Trophoblast cell (in vitro differentiated cells and primary cell): ENCODE measurements around the gene CLNS1A.

Experiments
- DNase-seq, 2 donors: peaks; one replicate each; pipeline ENCODE4 v3.0.0-alpha.2; 2016
- H2AFZ ChIP-seq: 2 replicates; pipeline ENCODE4 v1.6.1; 2013; ENCODE audit warnings: low read length, moderate library complexity, mild to moderate bottlenecking; ENCODE audit not compliant: insufficient read depth, poor library complexity
- H2AK5ac ChIP-seq: 2 replicates; pipeline ENCODE4 v1.6.1; 2013; ENCODE audit warnings: mild to moderate bottlenecking, low read length
- H2BK120ac ChIP-seq: 2 replicates; pipeline ENCODE4 v1.6.1; 2013; ENCODE audit warnings: low read length, mild to moderate bottlenecking, moderate library complexity; ENCODE audit not compliant: insufficient read depth, poor library complexity
- H2BK12ac ChIP-seq: 2 replicates; pipeline ENCODE4 v1.6.1; 2013; ENCODE audit warnings: mild to moderate bottlenecking, low read length, moderate library complexity
- H2BK5ac ChIP-seq: 2 replicates; pipeline ENCODE4 v1.6.1; 2013; ENCODE audit warnings: low read length, low read depth, moderate library complexity, mild to moderate bottlenecking; ENCODE audit not compliant: poor library complexity
- H3K14ac ChIP-seq: 2 replicates; pipeline ENCODE4 v1.6.1; 2013; ENCODE audit warnings: mild to moderate bottlenecking, low read length
- H3K18ac ChIP-seq: 2 replicates; pipeline ENCODE4 v1.6.1; 2013; ENCODE audit warnings: mild to moderate bottlenecking, low read length
- H3K23ac ChIP-seq: 2 replicates; pipeline ENCODE4 v1.6.1; 2013; ENCODE audit warnings: low read length
- H3K27ac ChIP-seq: 2 replicates; pipeline ENCODE4 v1.5.1; 2013; ENCODE audit warnings: low read depth, mild to moderate bottlenecking, inconsistent platforms, low read length, moderate library complexity
- H3K27me3 ChIP-seq: 2 replicates; pipeline ENCODE4 v1.6.1; 2013; ENCODE audit warnings: inconsistent platforms, mild to moderate bottlenecking, low read length, moderate library complexity; ENCODE audit not compliant: insufficient read depth
- H3K36me3 ChIP-seq, 2 experiments: 1 replicate in 1 of 2; 2 replicates in 1 of 2; pipeline ENCODE4 v1.6.1; 2013; ENCODE audit warnings: low read length in 2 of 2, mild to moderate bottlenecking in 2 of 2, moderate library complexity in 1 of 2; ENCODE audit not compliant: insufficient read depth in 2 of 2, control insufficient read depth in 1 of 2
- H3K4ac ChIP-seq: 2 replicates; pipeline ENCODE4 v1.6.1; 2013; ENCODE audit warnings: low read depth, mild to moderate bottlenecking, low read length, moderate library complexity
- H3K4me1 ChIP-seq, 2 experiments: 1 replicate in 1 of 2; 2 replicates in 1 of 2; pipeline ENCODE4 v1.6.1; 2013; ENCODE audit warnings: low read length in 2 of 2, mild to moderate bottlenecking in 2 of 2, moderate library complexity in 1 of 2; ENCODE audit not compliant: insufficient read depth in 2 of 2, control insufficient read depth in 1 of 2
- H3K4me2 ChIP-seq: 2 replicates; pipeline ENCODE4 v1.6.1; 2013; ENCODE audit warnings: inconsistent platforms, mild to moderate bottlenecking, low read length, moderate library complexity
- H3K4me3 ChIP-seq: 2 replicates; pipeline ENCODE4 v1.5.1; 2013; ENCODE audit warnings: mild to moderate bottlenecking, low read depth, low read length, inconsistent platforms
- H3K79me1 ChIP-seq: one replicate; pipeline ENCODE4 v1.6.1; 2013; ENCODE audit warnings: low read length
- H3K79me2 ChIP-seq: 2 replicates; pipeline ENCODE4 v1.6.1; 2013; ENCODE audit warnings: low read length, mild to moderate bottlenecking; ENCODE audit not compliant: control insufficient read depth, insufficient read depth, poor library complexity
- H3K9ac ChIP-seq: 2 replicates; pipeline ENCODE4 v1.6.1; 2013; ENCODE audit warnings: mild to moderate bottlenecking, low read length
- H3K9me3 ChIP-seq: 2 replicates; pipeline ENCODE4 v1.6.1; 2013; ENCODE audit warnings: low read depth, mild to moderate bottlenecking, control low read depth, inconsistent platforms, low read length; ENCODE audit not compliant: insufficient read depth
- H4K12ac ChIP-seq: 2 replicates; pipeline ENCODE4 v1.6.1; 2013; ENCODE audit warnings: low read depth, mild to moderate bottlenecking, low read length, moderate library complexity
- H4K8ac ChIP-seq: 2 replicates; pipeline ENCODE4 v1.6.1; 2013; ENCODE audit warnings: low read depth, mild to moderate bottlenecking, low read length, moderate library complexity
- H4K91ac ChIP-seq: one replicate; pipeline ENCODE4 v1.6.1; 2013; ENCODE audit warnings: low read depth, mild to moderate bottlenecking, low read length, moderate library complexity
- WGBS: extraction: QIAGEN DNeasy Blood & Tissue Kit; methylation state at CpG from one replicate; pipeline ENCODE4 v1.1.7; 2013; ENCODE audit warnings: missing lambda C conversion rate; ENCODE audit not compliant: insufficient read length, insufficient coverage; ENCODE audit errors: extremely low coverage; 5-methylcytosine and 5-hydroxymethylcytosine counted together

CLNS1A gene

DNA sequence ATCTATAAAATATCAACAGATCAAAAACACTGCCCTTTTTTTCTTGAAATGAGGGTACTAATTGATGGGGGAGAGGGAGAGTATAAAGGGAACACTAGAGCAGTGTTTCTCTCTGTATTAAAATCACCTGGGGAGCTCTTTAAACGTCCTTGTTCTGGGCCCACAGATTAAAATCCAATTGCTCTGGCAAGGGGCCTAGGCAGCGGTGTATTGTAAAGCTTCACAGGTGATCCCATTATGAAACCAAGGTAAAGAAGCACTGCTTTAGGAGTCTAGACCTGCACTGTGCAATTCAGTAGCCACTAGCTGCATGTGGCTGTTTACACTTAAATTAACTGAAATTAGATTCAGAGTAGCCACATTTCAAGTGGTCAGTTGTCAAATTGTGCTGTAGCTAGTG, 44.9 kb downstream of the CLNS1A start:
- WGBS, result no CpG with 5 or more reads among the region's 2 CpGs
- Histone ChIP-seq H3K18ac (no peak overlapping the region), H2BK120ac (no peak overlapping the region), H3K4ac (no peak overlapping the region), H3K4me3 (no peak overlapping the region), H3K27ac (no peak overlapping the region), H4K12ac (no peak overlapping the region), H2BK5ac (no peak overlapping the region), H3K9ac (no peak overlapping the region), H4K91ac (no peak overlapping the region), H3K9me3 (no peaks in the 10 kb centered on the region), H3K27me3 (no peaks in the 10 kb centered on the region), H4K8ac (no peak overlapping the region), H3K79me2 (no peaks in the 10 kb centered on the region), H3K23ac (no peak overlapping the region), H3K4me2 (no peak overlapping the region), H3K36me3 (no peaks in the 10 kb centered on the region), H2AK5ac (no peak overlapping the region), H3K79me1 (no peaks in the 10 kb centered on the region), H3K4me1 (peaks cover 2 to 7% of the 10 kb centered on the region in 2 experiments), H2AFZ (no peak overlapping the region), H3K14ac (no peak overlapping the region), H2BK12ac (no peak overlapping the region)
- DNase-seq, result no peak

DNA sequence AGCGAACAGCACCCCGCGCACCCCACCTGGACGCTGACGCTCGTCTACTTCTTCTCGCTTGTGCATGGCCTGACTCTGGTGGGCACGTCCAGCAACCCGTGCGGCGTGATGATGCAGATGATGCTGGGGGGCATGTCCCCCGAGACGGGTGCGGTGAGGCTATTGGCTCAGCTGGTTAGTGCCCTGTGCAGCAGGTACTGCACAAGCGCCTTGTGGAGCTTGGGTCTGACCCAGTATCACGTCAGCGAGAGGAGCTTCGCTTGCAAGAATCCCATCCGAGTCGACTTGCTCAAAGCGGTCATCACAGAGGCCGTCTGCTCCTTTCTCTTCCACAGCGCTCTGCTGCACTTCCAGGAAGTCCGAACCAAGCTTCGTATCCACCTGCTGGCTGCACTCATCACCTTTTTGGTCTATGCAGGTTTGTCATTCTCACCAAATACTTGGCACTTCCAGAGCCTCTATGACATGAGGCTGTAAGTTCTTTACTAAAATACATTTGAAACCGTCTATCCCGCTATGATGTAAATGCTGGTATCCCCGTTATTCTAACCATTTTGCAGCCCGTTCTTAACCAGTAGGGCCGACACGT, 47.3 kb downstream of the CLNS1A start:
- WGBS, result no CpG with 5 or more reads among the region's 31 CpGs

DNA sequence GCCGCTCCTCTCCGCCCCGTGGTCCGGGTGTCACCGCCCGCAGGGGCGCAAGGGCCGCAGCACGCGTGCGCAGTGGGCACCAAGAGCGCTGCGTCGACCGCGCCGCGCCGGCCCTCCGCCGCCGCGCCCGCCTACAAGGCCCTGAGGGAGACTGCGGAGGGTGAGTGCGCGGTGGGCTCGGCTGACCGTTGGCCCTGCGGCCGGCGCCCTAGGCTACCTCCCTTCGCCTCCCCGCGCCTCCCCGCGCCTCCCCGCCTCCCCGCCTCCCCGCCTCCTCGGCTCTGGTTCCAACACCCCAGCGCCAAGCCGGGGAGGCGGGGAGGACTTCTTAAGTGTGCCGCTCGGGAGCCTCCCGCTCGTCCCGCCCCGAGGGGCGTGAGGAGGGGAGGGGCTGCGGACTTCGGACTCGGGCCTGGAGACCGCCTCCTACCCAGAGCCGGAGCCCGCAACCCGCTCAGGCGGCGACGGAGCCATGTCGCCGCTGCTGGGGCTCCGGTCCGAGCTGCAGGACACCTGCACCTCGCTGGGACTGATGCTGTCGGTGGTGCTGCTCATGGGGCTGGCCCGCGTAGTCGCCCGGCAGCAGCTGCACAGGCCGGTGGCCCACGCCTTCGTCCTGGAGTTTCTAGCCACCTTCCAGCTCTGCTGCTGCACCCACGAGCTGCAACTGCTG, 47.9 kb downstream of the CLNS1A start, which contains the start of gene AQP11:
TSS of gene AQP11 (plus strand) at position 433 of the 673 bp plus-strand sequence. CDS start at position 473, 40 bp downstream.
- H3K79me2 ChIP-seq, result no peaks in the 10 kb centered on the region

More for the DNA sequence above, 47.3 kb downstream of the CLNS1A start:
- H3K18ac ChIP-seq, result no peak overlapping the region
- no peaks in the 10 kb centered on the region for H3K27me3 ChIP-seq
- H3K27ac ChIP-seq, result no peak overlapping the region
- peak overlapping the region; percentile 3 for H2AFZ ChIP-seq
- H4K12ac ChIP-seq, result no peak overlapping the region
- no peak overlapping the region for H3K4ac ChIP-seq
- H3K36me3 ChIP-seq, result no peaks in the 10 kb centered on the region
- no peak overlapping the region for H2BK120ac ChIP-seq
- H3K9me3 ChIP-seq, result no peaks in the 10 kb centered on the region
- H4K8ac ChIP-seq, result no peak overlapping the region
- no peak overlapping the region for H4K91ac ChIP-seq
- peak; percentile 58 to 77 for DNase-seq
- peak overlapping the region; percentile 76 for H3K4me3 ChIP-seq
- no peak overlapping the region for H2BK12ac ChIP-seq
- no peak overlapping the region for H3K23ac ChIP-seq
- peak overlapping the region; percentile 83 for H3K4me2 ChIP-seq
- no peak overlapping the region for H2BK5ac ChIP-seq
- peaks cover 2 to 7% of the 10 kb centered on the region in 2 experiments for H3K4me1 ChIP-seq
- no peak overlapping the region for H3K14ac ChIP-seq
- no peak overlapping the region for H2AK5ac ChIP-seq
- H3K79me2 ChIP-seq, result no peaks in the 10 kb centered on the region
- H3K9ac ChIP-seq, result no peak overlapping the region
- H3K79me1 ChIP-seq, result no peaks in the 10 kb centered on the region

DNA sequence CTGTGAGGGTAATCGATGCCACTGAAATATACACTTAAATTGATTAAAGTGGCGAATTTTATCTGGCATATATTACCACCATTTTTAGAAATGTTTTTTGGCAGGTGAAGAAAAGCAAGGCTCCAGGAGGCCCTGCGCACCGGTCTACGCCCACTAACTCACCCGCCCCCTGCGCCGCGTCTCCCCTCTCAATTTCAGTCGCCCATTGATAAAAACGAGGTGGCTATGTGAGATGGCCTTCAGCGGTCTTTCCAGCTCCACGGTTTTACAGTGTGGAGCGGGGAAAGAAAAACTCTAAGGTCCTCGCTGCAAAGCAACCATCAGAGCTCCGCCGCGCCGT, 48.4 kb downstream of the CLNS1A start:
- Histone ChIP-seq H3K4me3 (peak overlapping the region; percentile 76), H3K36me3 (no peaks in the 10 kb centered on the region), H3K4me2 (peak overlapping the region; percentile 83), H3K18ac (peak overlapping the region; percentile 25), H3K14ac (no peak overlapping the region), H2BK12ac (no peak overlapping the region), H3K79me1 (no peaks in the 10 kb centered on the region), H3K79me2 (no peaks in the 10 kb centered on the region), H3K4ac (no peak overlapping the region), H3K4me1 (peaks cover 2 to 7% of the 10 kb centered on the region in 2 experiments), H2BK120ac (no peak overlapping the region), H3K9me3 (no peaks in the 10 kb centered on the region), H2BK5ac (no peak overlapping the region), H3K27me3 (no peaks in the 10 kb centered on the region), H2AFZ (peak overlapping the region; percentile 66), H4K12ac (peak overlapping the region; percentile 14), H2AK5ac (no peak overlapping the region), H4K91ac (no peak overlapping the region), H3K9ac (peak overlapping the region; percentile 62), H3K27ac (no peak overlapping the region), H3K23ac (no peak overlapping the region), H4K8ac (peak overlapping the region; percentile 21)
- no CpG with 5 or more reads among the region's 19 CpGs for WGBS
- DNase-seq, result no peak

More for the DNA sequence above, 47.9 kb downstream of the CLNS1A start, which contains the start of gene AQP11:
- H4K12ac ChIP-seq, result peak within 1 kb of the TSS; percentile 14
- peak within 1 kb of the TSS; percentile 83 for H3K4me2 ChIP-seq
- peak within 1 kb of the TSS; percentile 59 for H4K8ac ChIP-seq
- no peaks in the 10 kb centered on the region for H3K36me3 ChIP-seq
- peaks cover 2 to 7% of the 10 kb centered on the region in 2 experiments for H3K4me1 ChIP-seq
- H2AK5ac ChIP-seq, result no peak within 1 kb of the TSS
- H2AFZ ChIP-seq, result peak within 1 kb of the TSS; percentile 66
- no peaks in the 10 kb centered on the region for H3K27me3 ChIP-seq
- WGBS, result no CpG with 5 or more reads among the region's 75 CpGs
- peak; percentile 87 to 95 for DNase-seq
- H3K4me3 ChIP-seq, result peak within 1 kb of the TSS; percentile 76
- H2BK12ac ChIP-seq, result no peak within 1 kb of the TSS
- no peak within 1 kb of the TSS for H2BK120ac ChIP-seq
- no peak within 1 kb of the TSS for H2BK5ac ChIP-seq
- H4K91ac ChIP-seq, result no peak within 1 kb of the TSS
- no peaks in the 10 kb centered on the region for H3K9me3 ChIP-seq
- no peak within 1 kb of the TSS for H3K4ac ChIP-seq
- no peak within 1 kb of the TSS for H3K27ac ChIP-seq
- H3K18ac ChIP-seq, result peak within 1 kb of the TSS; percentile 25
- H3K79me1 ChIP-seq, result no peaks in the 10 kb centered on the region
- peak within 1 kb of the TSS; percentile 62 for H3K9ac ChIP-seq
- no peak within 1 kb of the TSS for H3K14ac ChIP-seq
- no peak within 1 kb of the TSS for H3K23ac ChIP-seq
